Fibroblast of mammary gland (primary cell): ENCODE data around the gene PDE7B.

Experiments
- DNase-seq: peaks from one replicate; pipeline ENCODE4 v3.0.0-alpha.2; 2010; ENCODE audit warnings: low read depth
- H3K4me3 ChIP-seq: 2 replicates; pipeline ENCODE4 v1.5.1; 2011; ENCODE audit warnings: low read depth, mild to moderate bottlenecking, low read length, moderate library complexity; ENCODE audit not compliant: control insufficient read depth
- TF ChIP-seq, protein P1 (sequence below): conservative IDR thresholded peaks from 2 replicates; pipeline ENCODE4 v1.5.1; 2011; ENCODE audit warnings: low read depth, low read length, inconsistent platforms; ENCODE audit not compliant: control insufficient read depth, insufficient read depth

The PDE7B gene

DNA sequence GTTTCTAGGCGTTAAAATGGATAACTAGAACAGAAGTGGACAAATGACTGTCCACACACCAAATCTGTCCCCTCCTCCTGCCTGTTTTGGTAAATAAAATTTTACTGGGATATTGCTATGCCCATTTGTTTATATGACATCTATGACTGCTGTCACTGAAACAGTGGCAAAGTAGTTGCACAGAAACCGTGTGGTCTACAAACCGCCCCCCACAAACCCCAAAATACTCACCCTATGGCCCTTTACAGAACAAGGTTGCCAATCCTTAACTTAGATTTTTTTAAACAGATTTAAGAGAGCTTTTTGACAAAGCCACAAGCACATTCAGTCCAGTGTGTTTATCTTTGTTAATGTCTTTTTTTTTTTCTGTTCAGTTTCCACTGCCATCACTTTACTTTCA lies 260.8 kb downstream of the PDE7B start:
- TF ChIP-seq, protein P1, sequence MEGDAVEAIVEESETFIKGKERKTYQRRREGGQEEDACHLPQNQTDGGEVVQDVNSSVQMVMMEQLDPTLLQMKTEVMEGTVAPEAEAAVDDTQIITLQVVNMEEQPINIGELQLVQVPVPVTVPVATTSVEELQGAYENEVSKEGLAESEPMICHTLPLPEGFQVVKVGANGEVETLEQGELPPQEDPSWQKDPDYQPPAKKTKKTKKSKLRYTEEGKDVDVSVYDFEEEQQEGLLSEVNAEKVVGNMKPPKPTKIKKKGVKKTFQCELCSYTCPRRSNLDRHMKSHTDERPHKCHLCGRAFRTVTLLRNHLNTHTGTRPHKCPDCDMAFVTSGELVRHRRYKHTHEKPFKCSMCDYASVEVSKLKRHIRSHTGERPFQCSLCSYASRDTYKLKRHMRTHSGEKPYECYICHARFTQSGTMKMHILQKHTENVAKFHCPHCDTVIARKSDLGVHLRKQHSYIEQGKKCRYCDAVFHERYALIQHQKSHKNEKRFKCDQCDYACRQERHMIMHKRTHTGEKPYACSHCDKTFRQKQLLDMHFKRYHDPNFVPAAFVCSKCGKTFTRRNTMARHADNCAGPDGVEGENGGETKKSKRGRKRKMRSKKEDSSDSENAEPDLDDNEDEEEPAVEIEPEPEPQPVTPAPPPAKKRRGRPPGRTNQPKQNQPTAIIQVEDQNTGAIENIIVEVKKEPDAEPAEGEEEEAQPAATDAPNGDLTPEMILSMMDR: no peak
- no peak overlapping the region for H3K4me3 ChIP-seq
- no peak for DNase-seq

DNA sequence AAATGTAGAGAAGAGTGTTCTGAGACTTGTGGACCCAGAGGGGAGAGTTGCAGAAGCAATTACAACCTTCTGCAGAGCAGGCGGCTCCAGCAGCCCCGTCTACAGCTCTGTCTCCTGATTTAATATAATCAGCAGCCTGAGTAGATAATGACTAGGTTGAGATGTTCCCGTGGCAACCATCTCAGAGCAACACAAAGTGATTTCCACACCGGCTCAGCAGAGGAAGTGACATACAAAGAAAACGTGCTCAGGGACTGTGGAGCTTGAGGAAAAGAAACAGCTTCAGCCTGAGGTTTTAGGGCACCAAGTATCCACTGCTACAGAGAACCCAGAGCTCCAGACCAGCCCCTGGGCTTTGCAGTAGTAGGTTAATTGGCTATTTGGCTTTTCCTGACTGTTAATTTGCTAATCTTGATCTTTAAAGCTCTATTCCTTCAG lies 262.3 kb downstream of the PDE7B start:
- H3K4me3 ChIP-seq: no peak overlapping the region
- peak; percentile 86 for DNase-seq
- TF ChIP-seq, protein P1: no peak

DNA sequence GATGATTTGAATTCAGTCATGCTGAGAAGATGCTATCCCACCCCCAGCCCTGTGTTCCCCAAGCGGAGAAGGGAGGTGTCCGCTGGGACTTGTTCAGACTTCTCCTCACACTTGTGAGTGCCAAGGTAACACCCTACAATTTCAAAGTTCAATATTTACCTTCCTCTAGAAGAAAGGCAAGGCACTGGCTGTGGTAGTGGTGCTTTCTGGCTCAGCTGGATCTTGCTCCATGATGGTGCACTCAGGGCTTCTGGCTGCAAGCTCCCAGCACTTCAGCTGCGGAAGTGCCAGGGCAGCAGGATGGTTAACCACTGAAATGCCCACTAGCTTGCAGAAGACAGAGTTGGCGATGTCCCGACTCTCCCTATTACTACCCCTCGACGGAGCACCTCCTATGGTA lies 263.2 kb downstream of the PDE7B start:
- TF ChIP-seq, protein P1: no peak
- DNase-seq: no peak

GRCh38 chr6:136115941-136116340 lies 264.4 kb downstream of the PDE7B start:
- no peak for DNase-seq
- no peak overlapping the region for H3K4me3 ChIP-seq
- TF ChIP-seq, protein P1: no peak

More for the DNA sequence above, 263.2 kb downstream of the PDE7B start:
- no peak overlapping the region for H3K4me3 ChIP-seq

GRCh38 chr6:136117081-136117480 lies 265.6 kb downstream of the PDE7B start:
- no peak overlapping the region for H3K4me3 ChIP-seq
- TF ChIP-seq, protein P1: no peak
- DNase-seq: peak; percentile 55

- no peak overlapping the region for H3K4me3 ChIP-seq
- TF ChIP-seq, protein P1: no peak
- no peak for DNase-seq
Measured at GRCh38 chr6:136118787-136119186, 267.3 kb downstream of the PDE7B start.

DNA sequence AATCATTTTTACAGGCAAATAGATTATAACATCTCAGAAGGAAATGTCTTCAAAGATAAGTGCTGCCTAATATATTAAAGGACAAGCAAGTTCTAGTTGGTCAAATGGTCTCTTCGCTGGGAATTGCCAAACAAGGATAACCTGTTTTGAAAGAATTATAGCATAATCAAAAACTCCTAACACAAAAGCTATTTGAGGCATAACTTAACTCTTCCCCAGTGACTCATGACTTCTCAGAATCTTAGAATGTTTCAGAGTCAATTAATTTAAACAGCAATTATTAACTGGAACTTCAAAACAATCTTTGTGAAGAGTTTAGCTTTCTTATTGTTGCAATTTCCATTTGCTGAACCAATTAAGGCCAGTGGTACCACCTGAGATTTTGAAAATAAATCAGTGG lies 272.0 kb downstream of the PDE7B start:
- TF ChIP-seq, protein P1: no peak
- DNase-seq: peak; percentile 63
- no peak overlapping the region for H3K4me3 ChIP-seq
